GM23338 (cell line): ENCODE results near the gene ESRP2. TPM values are rescaled to one million over a fixed set of nuclear protein-coding genes. Genes with fewer than 3 reads are reported as not detected.

Experiments used
- ATAC-seq: fragments of 200-7000 bp; cut with Tn5 transposase; 3 replicates; pipeline ENCODE4 v1.9.1; 2020
- DNase-seq: peaks from one replicate; pipeline ENCODE4 v3.0.0-alpha.2; 2015; ENCODE audit warnings: low spot score
- H2AFZ ChIP-seq: fragments of 200-600 bp; sonication (generic); 2 replicates; pipeline ENCODE4 v1.8.0; 2016; ENCODE audit warnings: antibody characterized with exemption, mild to moderate bottlenecking, moderate library complexity
- H3F3A ChIP-seq: fragments of 200-600 bp; sonication (generic); replicated peaks from 2 replicates; pipeline ENCODE4 v1.8.0; 2017; ENCODE audit warnings: antibody characterized with exemption, mixed run types, low read depth
- H3K27ac ChIP-seq: fragments of 200-600 bp; sonication (generic); 2 replicates; pipeline ENCODE4 v1.6.1; 2016; ENCODE audit warnings: low read depth
- H3K27me3 ChIP-seq: fragments of 200-600 bp; sonication (generic); 2 replicates; pipeline ENCODE4 v1.8.0; 2016; ENCODE audit warnings: mild to moderate bottlenecking, mixed run types, moderate library complexity; ENCODE audit not compliant: insufficient read depth
- H3K36me3 ChIP-seq: fragments of 200-600 bp; sonication (generic); 2 replicates; pipeline ENCODE4 v1.8.0; 2016; ENCODE audit warnings: mild to moderate bottlenecking; ENCODE audit not compliant: insufficient read depth
- H3K4me1 ChIP-seq: fragments of 200-600 bp; sonication (generic); 2 replicates; pipeline ENCODE4 v1.8.0; 2016; ENCODE audit warnings: mild to moderate bottlenecking, moderate library complexity; ENCODE audit not compliant: insufficient read depth
- H3K4me2 ChIP-seq: fragments of 200-600 bp; sonication (generic); 2 replicates; pipeline ENCODE4 v1.7.1; 2017; ENCODE audit warnings: mixed run types
- H3K4me3 ChIP-seq: fragments of 200-600 bp; sonication (generic); 2 replicates; pipeline ENCODE4 v1.6.1; 2016; ENCODE audit warnings: mixed run types
- H3K79me2 ChIP-seq: fragments of 200-600 bp; sonication (generic); replicated peaks from 2 replicates; pipeline ENCODE4 v1.8.0; 2017; ENCODE audit warnings: mild to moderate bottlenecking; ENCODE audit not compliant: insufficient read depth
- H3K9me2 ChIP-seq: fragments of 200-600 bp; sonication (generic); 2 replicates; pipeline ENCODE4 v1.8.0; 2017; ENCODE audit not compliant: insufficient read depth
- H4K20me1 ChIP-seq: fragments of 200-600 bp; sonication (generic); replicated peaks from 2 replicates; pipeline ENCODE4 v1.8.0; 2017; ENCODE audit warnings: mild to moderate bottlenecking; ENCODE audit not compliant: insufficient read depth
- H3K27ac Mint-ChIP-seq: 2 replicates; pipeline ENCODE4 v1.8.0; 2020; ENCODE audit warnings: inconsistent platforms, mild to moderate bottlenecking, moderate library complexity, mixed read lengths
- H3K27me3 Mint-ChIP-seq: 3 replicates; pipeline ENCODE4 v1.8.0; 2022; ENCODE audit warnings: low read depth, mild to moderate bottlenecking, moderate library complexity, mixed read lengths, inconsistent platforms; ENCODE audit not compliant: insufficient read depth, poor library complexity
- H3K36me3 Mint-ChIP-seq: 3 replicates; pipeline ENCODE4 v1.8.0; 2021; ENCODE audit warnings: low read depth, mild to moderate bottlenecking, inconsistent platforms, moderate library complexity, mixed read lengths
- H3K4me1 Mint-ChIP-seq: 3 replicates; pipeline ENCODE4 v1.8.0; 2020; ENCODE audit warnings: mild to moderate bottlenecking, inconsistent platforms, mixed read lengths
- H3K4me3 Mint-ChIP-seq: 3 replicates; pipeline ENCODE4 v1.8.0; 2021; ENCODE audit warnings: moderate library complexity, mild to moderate bottlenecking, inconsistent platforms, mixed read lengths
- H3K9me3 Mint-ChIP-seq: 3 replicates; pipeline ENCODE4 v1.8.0; 2020; ENCODE audit warnings: moderate library complexity, mild to moderate bottlenecking, inconsistent platforms, mixed read lengths
- CTCF ChIP-seq, 2 experiments: fragments of 200-600 bp in 1 of 2; sonication (generic) in 1 of 2; conservative IDR thresholded peaks; 2 replicates each; pipeline versions ENCODE4 v1.5.1 to v1.6.1; 2016 to 2017; ENCODE audit warnings: antibody characterized with exemption in 2 of 2, low read depth in 2 of 2, mild to moderate bottlenecking in 2 of 2, moderate library complexity in 1 of 2
- POLR2AphosphoS5 ChIP-seq: IDR thresholded peaks from 2 replicates; pipeline ENCODE4 v1.6.1; 2016; ENCODE audit warnings: antibody characterized with exemption, low read depth
- ZNF114 ChIP-seq: fragments of 250-450 bp; sonication (Bioruptor Pico); IDR thresholded peaks from 2 replicates; pipeline ENCODE4 v1.5.0; 2020; ENCODE audit warnings: mild to moderate bottlenecking, moderate library complexity
- polyA plus RNA-seq: library from polyadenylated mRNA; unstranded; fragments of >200 nt; fragmentation: Nextera tagmentation; extraction: Ambion mirVana; gene quantifications from 2 replicates; pipeline ENCODE4 v1.2.1, GENCODE V29; 2016
- total RNA-seq: library from RNA; depleted of rRNA; stranded (reverse); fragments of >200 nt; shearing (Covaris generic); gene quantifications from 2 replicates; pipeline ENCODE4 v1.2.3, GENCODE V29; 2014
- TF ChIP-seq, protein P1 (sequence below): IDR thresholded peaks from one replicate; pipeline ENCODE4 v1.6.1; 2018; ENCODE audit warnings: antibody characterized with exemption; ENCODE audit not compliant: unreplicated experiment

The ESRP2 gene
- total and polyA plus RNA-seq, 2 experiments from 2014 or later: 16.2 to 44.0 TPM

- H3K79me2 ChIP-seq: peaks cover 23% of the 10 kb centered on the region
- H3K9me2 ChIP-seq: no peaks in the 10 kb centered on the region
- peaks cover 8% of the 10 kb centered on the region; the same call in 1 of the 2 replicates for H3K36me3 ChIP-seq
- peaks cover 18% of the 10 kb centered on the region for H4K20me1 ChIP-seq
- TF ChIP-seq, protein P1, sequence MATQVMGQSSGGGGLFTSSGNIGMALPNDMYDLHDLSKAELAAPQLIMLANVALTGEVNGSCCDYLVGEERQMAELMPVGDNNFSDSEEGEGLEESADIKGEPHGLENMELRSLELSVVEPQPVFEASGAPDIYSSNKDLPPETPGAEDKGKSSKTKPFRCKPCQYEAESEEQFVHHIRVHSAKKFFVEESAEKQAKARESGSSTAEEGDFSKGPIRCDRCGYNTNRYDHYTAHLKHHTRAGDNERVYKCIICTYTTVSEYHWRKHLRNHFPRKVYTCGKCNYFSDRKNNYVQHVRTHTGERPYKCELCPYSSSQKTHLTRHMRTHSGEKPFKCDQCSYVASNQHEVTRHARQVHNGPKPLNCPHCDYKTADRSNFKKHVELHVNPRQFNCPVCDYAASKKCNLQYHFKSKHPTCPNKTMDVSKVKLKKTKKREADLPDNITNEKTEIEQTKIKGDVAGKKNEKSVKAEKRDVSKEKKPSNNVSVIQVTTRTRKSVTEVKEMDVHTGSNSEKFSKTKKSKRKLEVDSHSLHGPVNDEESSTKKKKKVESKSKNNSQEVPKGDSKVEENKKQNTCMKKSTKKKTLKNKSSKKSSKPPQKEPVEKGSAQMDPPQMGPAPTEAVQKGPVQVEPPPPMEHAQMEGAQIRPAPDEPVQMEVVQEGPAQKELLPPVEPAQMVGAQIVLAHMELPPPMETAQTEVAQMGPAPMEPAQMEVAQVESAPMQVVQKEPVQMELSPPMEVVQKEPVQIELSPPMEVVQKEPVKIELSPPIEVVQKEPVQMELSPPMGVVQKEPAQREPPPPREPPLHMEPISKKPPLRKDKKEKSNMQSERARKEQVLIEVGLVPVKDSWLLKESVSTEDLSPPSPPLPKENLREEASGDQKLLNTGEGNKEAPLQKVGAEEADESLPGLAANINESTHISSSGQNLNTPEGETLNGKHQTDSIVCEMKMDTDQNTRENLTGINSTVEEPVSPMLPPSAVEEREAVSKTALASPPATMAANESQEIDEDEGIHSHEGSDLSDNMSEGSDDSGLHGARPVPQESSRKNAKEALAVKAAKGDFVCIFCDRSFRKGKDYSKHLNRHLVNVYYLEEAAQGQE: no peak
- peak; percentile 38 for TF ChIP-seq POLR2AphosphoS5
- Mint-ChIP-seq H3K4me1 (peaks cover 22% of the 10 kb centered on the region), H3K27me3 (peaks cover 4% of the 10 kb centered on the region), H3K9me3 (no peaks in the 10 kb centered on the region; the same call in 2 of the 3 replicates), H3K27ac (no peak overlapping the region), H3K36me3 (peaks cover 46% of the 10 kb centered on the region), H3K4me3 (no peak overlapping the region)
- DNase-seq: no peak
- H3K4me2 ChIP-seq: no peak overlapping the region
- ATAC-seq: no peak
- H3K4me1 ChIP-seq: peaks cover 14% of the 10 kb centered on the region
- no peaks in the 10 kb centered on the region for H3K27me3 ChIP-seq
- peaks cover 13% of the 10 kb centered on the region for H3F3A ChIP-seq
- no peak overlapping the region for H3K27ac ChIP-seq
- no peak overlapping the region for H3K4me3 ChIP-seq
- H2AFZ ChIP-seq: no peak overlapping the region
Observed at GRCh38 chr16:68230176-68230571, 5.8 kb downstream of the ESRP2 start.

GRCh38 chr16:68229431-68230175 is 6.3 kb downstream of the ESRP2 start:
- Histone ChIP-seq H4K20me1 (peaks cover 16% of the 10 kb centered on the region), H3K4me1 (peaks cover 13% of the 10 kb centered on the region), H3K9me2 (no peaks in the 10 kb centered on the region), H3K27ac (no peak overlapping the region), H3K36me3 (peaks cover 8% of the 10 kb centered on the region; the same call in 1 of the 2 replicates), H3F3A (peaks cover 11% of the 10 kb centered on the region), H3K27me3 (no peaks in the 10 kb centered on the region), H3K79me2 (peaks cover 20% of the 10 kb centered on the region), H3K4me2 (no peak overlapping the region), H3K4me3 (no peak overlapping the region), H2AFZ (no peak overlapping the region)
- DNase-seq (peak; percentile 73), ATAC-seq (peak; percentile 30)
- Mint-ChIP-seq H3K27me3 (peaks cover 4% of the 10 kb centered on the region), H3K4me1 (peaks cover 19% of the 10 kb centered on the region), H3K36me3 (peaks cover 46% of the 10 kb centered on the region), H3K4me3 (no peak overlapping the region), H3K27ac (no peak overlapping the region), H3K9me3 (no peaks in the 10 kb centered on the region; the same call in 2 of the 3 replicates)
- no peak for TF ChIP-seq ZNF114
- TF ChIP-seq CTCF (conservative IDR thresholded peaks at IDR 0.05; ENCODE audit: low read depth in 2 of 2): peak; percentile 80 to 92
